DND-41 (cell line): Measurements from ENCODE around the gene SYNDIG1L.

Experiments
- ATAC-seq: fragments of 200-7000 bp; cut with Tn5 transposase; 3 replicates; pipeline ENCODE4 v1.9.1; 2021; ENCODE audit warnings: low read depth; ENCODE audit not compliant: insufficient read depth
- DNase-seq: peaks from one replicate; pipeline ENCODE4 v3.0.0-alpha.2; 2020
- H2AFZ ChIP-seq: 2 replicates; pipeline ENCODE4 v1.6.0; 2012; ENCODE audit warnings: low read depth, low read length
- H3K27ac ChIP-seq: 2 replicates; pipeline ENCODE4 v1.5.1; 2012; ENCODE audit warnings: low read length, inconsistent platforms
- H3K27me3 ChIP-seq: fragments of 200-600 bp; sonication (generic); 2 replicates; pipeline ENCODE4 v1.6.0; 2012; ENCODE audit warnings: low read length, mild to moderate bottlenecking, inconsistent platforms; ENCODE audit not compliant: insufficient read depth, poor library complexity
- H3K36me3 ChIP-seq: 2 replicates; pipeline ENCODE4 v1.5.1; 2012; ENCODE audit warnings: low read length, inconsistent platforms; ENCODE audit not compliant: insufficient read depth
- H3K4me1 ChIP-seq: 2 replicates; pipeline ENCODE4 v1.5.1; 2012; ENCODE audit warnings: mild to moderate bottlenecking, low read length; ENCODE audit not compliant: insufficient read depth
- H3K4me2 ChIP-seq: 2 replicates; pipeline ENCODE4 v1.6.0; 2012; ENCODE audit warnings: mild to moderate bottlenecking, moderate library complexity, low read length, inconsistent platforms; ENCODE audit not compliant: insufficient read depth
- H3K4me3 ChIP-seq, 2 experiments: fragments of 200-600 bp in 1 of 2; shearing (Covaris generic) in 1 of 2; 2 replicates each; pipeline ENCODE4 v1.5.1; 2012 to 2016; ENCODE audit warnings: inconsistent platforms in 2 of 2, low read length in 2 of 2, mild to moderate bottlenecking in 2 of 2, low read depth in 1 of 2, moderate library complexity in 1 of 2
- H3K79me2 ChIP-seq: 2 replicates; pipeline ENCODE4 v1.6.0; 2012; ENCODE audit warnings: low read length, inconsistent platforms; ENCODE audit not compliant: insufficient read depth
- H3K9ac ChIP-seq: 2 replicates; pipeline ENCODE4 v1.6.0; 2012; ENCODE audit warnings: low read depth, mild to moderate bottlenecking, inconsistent platforms, low read length, moderate library complexity
- H3K9me3 ChIP-seq: 2 replicates; pipeline ENCODE4 v1.5.1; 2012; ENCODE audit warnings: low read length, moderate library complexity, mild to moderate bottlenecking, inconsistent platforms; ENCODE audit not compliant: insufficient read depth, severe bottlenecking
- H4K20me1 ChIP-seq: 2 replicates; pipeline ENCODE4 v1.6.0; 2012; ENCODE audit warnings: low read length; ENCODE audit not compliant: insufficient read depth
- CTCF ChIP-seq: IDR thresholded peaks from 2 replicates; pipeline ENCODE4 v1.5.1; 2012; ENCODE audit warnings: borderline replicate concordance, low read length, moderate library complexity, mild to moderate bottlenecking; ENCODE audit not compliant: poor library complexity, severe bottlenecking; ENCODE audit errors: extremely low read depth
- EZH2 ChIP-seq: IDR thresholded peaks from 3 replicates; pipeline ENCODE4 v1.6.1; 2012; ENCODE audit warnings: borderline replicate concordance, low read depth, mild to moderate bottlenecking, moderate library complexity, low read length, inconsistent platforms; ENCODE audit not compliant: severe bottlenecking

SYNDIG1L gene

GRCh38 chr14:74469548-74470518 lies 43.8 kb upstream of the SYNDIG1L start:
- H3K9me3 ChIP-seq, result no peaks in the 10 kb centered on the region
- no peak overlapping the region for H3K9ac ChIP-seq
- H3K4me2 ChIP-seq, result no peak overlapping the region
- peaks cover 4% of the 10 kb centered on the region; the same call in 1 of the 2 replicates for H3K36me3 ChIP-seq
- no peaks in the 10 kb centered on the region; the same call in 1 of the 2 replicates for H4K20me1 ChIP-seq
- ATAC-seq, result no peak
- H2AFZ ChIP-seq, result no peak overlapping the region
- no peaks in the 10 kb centered on the region for H3K79me2 ChIP-seq
- no peak overlapping the region for H3K4me3 ChIP-seq
- no peak for TF ChIP-seq CTCF
- TF ChIP-seq EZH2, result no peak
- no peaks in the 10 kb centered on the region for H3K4me1 ChIP-seq
- no peak overlapping the region for H3K27ac ChIP-seq
- no peaks in the 10 kb centered on the region for H3K27me3 ChIP-seq
- no peak for DNase-seq

GRCh38 chr14:74468513-74468912 lies 42.5 kb upstream of the SYNDIG1L start:
- H4K20me1 ChIP-seq, result no peaks in the 10 kb centered on the region; the same call in 1 of the 2 replicates
- peaks cover 3% of the 10 kb centered on the region for H3K27me3 ChIP-seq
- no peak overlapping the region for H3K9ac ChIP-seq
- H3K9me3 ChIP-seq, result no peaks in the 10 kb centered on the region
- no peak overlapping the region for H2AFZ ChIP-seq
- TF ChIP-seq CTCF (no peak), EZH2 (no peak)
- no peak for ATAC-seq
- H3K4me1 ChIP-seq, result no peaks in the 10 kb centered on the region
- DNase-seq, result no peak
- no peak overlapping the region for H3K27ac ChIP-seq
- H3K36me3 ChIP-seq, result no peaks in the 10 kb centered on the region
- no peak overlapping the region for H3K4me3 ChIP-seq
- H3K79me2 ChIP-seq, result no peaks in the 10 kb centered on the region
- no peak overlapping the region for H3K4me2 ChIP-seq

- H3K4me1 ChIP-seq, result no peaks in the 10 kb centered on the region
- no peaks in the 10 kb centered on the region; the same call in 1 of the 2 replicates for H4K20me1 ChIP-seq
- TF ChIP-seq CTCF (no peak), EZH2 (no peak)
- H3K27me3 ChIP-seq, result peaks cover 3% of the 10 kb centered on the region
- no peaks in the 10 kb centered on the region for H3K9me3 ChIP-seq
- ATAC-seq (no peak), DNase-seq (no peak)
- no peak overlapping the region for H3K9ac ChIP-seq
- H3K27ac ChIP-seq, result no peak overlapping the region
- no peaks in the 10 kb centered on the region for H3K36me3 ChIP-seq
- H3K4me3 ChIP-seq, result no peak overlapping the region
- no peak overlapping the region for H3K4me2 ChIP-seq
- no peaks in the 10 kb centered on the region for H3K79me2 ChIP-seq
- H2AFZ ChIP-seq, result no peak overlapping the region
These were observed 39.3 kb upstream of the SYNDIG1L start for GRCh38 chr14:74465335-74465734.
